Activated T-helper 2 cell treated with anti-CD3 and anti-CD28 coated beads, Interferon-gamma antibody, Interleukin-2, Interleukin-4, amounts not matched to agents 10 μg/mL and 5 μg/mL and 100 μg/mL, durations not matched to agents 14 hours and 24 hours and 36 hours (primary cell): ENCODE results near the gene FANK1. TPM values are rescaled to one million over a fixed set of nuclear protein-coding genes. Genes with fewer than 3 reads are reported as not detected.
"Not testable (repeated sequence)": the region's sequence is repeated elsewhere in the genome, so short reads cannot be mapped to it uniquely, and the experiment has no call there.

Experiments
- DNase-seq: peaks from one replicate; pipeline ENCODE4 v3.0.0; 2021; ENCODE audit warnings: low spot score
- H3K27ac Mint-ChIP-seq: one replicate; pipeline ENCODE4 v1.8.0; 2021; ENCODE audit warnings: mixed read lengths
- H3K27me3 Mint-ChIP-seq: one replicate; pipeline ENCODE4 v1.8.0; 2021; ENCODE audit warnings: low read depth, mixed read lengths
- H3K36me3 Mint-ChIP-seq: one replicate; pipeline ENCODE4 v1.8.0; 2021; ENCODE audit warnings: low read depth, mixed read lengths
- H3K4me1 Mint-ChIP-seq: one replicate; pipeline ENCODE4 v1.8.0; 2021; ENCODE audit warnings: low read depth, mixed read lengths
- H3K4me3 Mint-ChIP-seq: one replicate; pipeline ENCODE4 v1.8.0; 2021; ENCODE audit warnings: low read depth, mild to moderate bottlenecking, moderate library complexity, mixed read lengths
- H3K9me3 Mint-ChIP-seq: one replicate; pipeline ENCODE4 v1.8.0; 2021; ENCODE audit warnings: mixed read lengths
- intact Hi-C: fragments of 100-400 bp; cut with micrococcal nuclease; formaldehyde crosslinking; loops from one replicate; pipeline ENCODE4 v1.15.1; 2023
- total RNA-seq: library from RNA; stranded (reverse); gene quantifications from 2 replicates; pipeline ENCODE4 v1.2.3, GENCODE V29; 2022

The FANK1 gene
- total RNA-seq, 1 donor from 2014 or later = not detected

GRCh38 chr10:125921643-125922306 lies 25.4 kb downstream of the FANK1 start:
- DNase-seq, intact Hi-C loops, H3K27me3 Mint-ChIP-seq, H3K4me3 Mint-ChIP-seq, H3K9me3 Mint-ChIP-seq, H3K4me1 Mint-ChIP-seq, H3K27ac Mint-ChIP-seq, H3K36me3 Mint-ChIP-seq: not testable (repeated sequence)

GRCh38 chr10:125925262-125925834 lies 29.0 kb downstream of the FANK1 start:
- intact Hi-C loops = no loop called here
- Mint-ChIP-seq H3K4me3 (no peak overlapping the region), H3K4me1 (no peaks in the 10 kb centered on the region), H3K9me3 (no peaks in the 10 kb centered on the region), H3K27me3 (peaks cover 2% of the 10 kb centered on the region), H3K27ac (no peak overlapping the region), H3K36me3 (no peaks in the 10 kb centered on the region)
- no peak for DNase-seq

GRCh38 chr10:125926247-125926646 lies 29.9 kb downstream of the FANK1 start:
- no peak for DNase-seq
- Mint-ChIP-seq H3K4me1 (no peaks in the 10 kb centered on the region), H3K4me3 (no peak overlapping the region), H3K27me3 (peaks cover 2% of the 10 kb centered on the region), H3K36me3 (no peaks in the 10 kb centered on the region), H3K27ac (no peak overlapping the region), H3K9me3 (no peaks in the 10 kb centered on the region)
- intact Hi-C loops = no loop called here

DNA sequence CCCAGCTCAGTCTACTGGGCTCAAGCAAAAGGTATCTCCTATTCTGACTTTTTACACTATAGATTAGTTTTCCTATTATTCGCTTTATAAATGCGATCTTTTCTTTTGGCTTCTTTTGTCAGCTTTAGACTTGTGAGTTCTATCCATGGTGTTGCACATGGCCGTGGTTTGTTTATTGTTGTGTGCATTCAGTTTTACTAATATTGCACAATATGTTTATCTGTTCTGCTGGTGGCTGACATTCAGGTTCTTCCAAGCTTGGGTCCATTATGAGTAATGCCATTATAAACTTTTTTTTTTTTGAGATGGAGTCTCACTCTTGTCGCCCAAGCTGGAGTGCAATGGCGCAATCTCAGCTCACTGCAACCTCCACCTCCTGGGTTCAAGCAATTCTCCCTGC lies 30.9 kb downstream of the FANK1 start:
- DNase-seq, H3K27me3 Mint-ChIP-seq, intact Hi-C loops, H3K4me1 Mint-ChIP-seq, H3K27ac Mint-ChIP-seq, H3K36me3 Mint-ChIP-seq, H3K4me3 Mint-ChIP-seq, H3K9me3 Mint-ChIP-seq: not testable (repeated sequence)

DNA sequence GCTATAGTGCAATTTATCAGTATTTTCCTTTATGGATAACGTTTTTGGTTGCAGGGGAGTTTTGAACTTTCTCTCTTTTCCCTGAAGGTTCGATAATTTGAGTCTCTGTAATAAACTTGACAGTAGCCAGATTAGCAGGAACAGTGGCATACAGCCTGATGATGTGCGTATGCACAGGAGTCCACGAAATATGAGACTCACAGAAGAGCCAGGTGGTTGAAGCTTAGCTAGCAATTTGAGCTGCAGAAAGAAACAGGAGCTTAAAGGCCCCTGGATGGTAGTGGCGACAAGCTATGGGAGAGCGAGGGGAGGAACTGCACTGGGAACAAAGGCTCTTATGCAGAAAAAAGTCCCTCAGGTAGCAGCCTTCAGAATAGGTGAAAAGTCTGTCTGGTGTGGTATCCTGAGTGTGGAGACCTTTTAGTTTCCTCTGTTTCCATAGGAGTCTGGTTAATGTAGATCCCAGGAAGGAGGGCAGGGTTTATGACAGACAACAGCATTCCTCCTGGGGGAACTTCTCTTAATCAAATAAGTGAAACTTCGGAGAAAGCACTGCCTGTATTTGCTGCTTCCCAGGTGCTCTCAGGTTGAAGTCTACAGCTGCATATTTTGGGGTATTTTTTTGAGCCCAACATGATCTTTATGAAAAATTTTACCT lies 32.7 kb downstream of the FANK1 start:
- no peaks in the 10 kb centered on the region for H3K27me3 Mint-ChIP-seq

DNA sequence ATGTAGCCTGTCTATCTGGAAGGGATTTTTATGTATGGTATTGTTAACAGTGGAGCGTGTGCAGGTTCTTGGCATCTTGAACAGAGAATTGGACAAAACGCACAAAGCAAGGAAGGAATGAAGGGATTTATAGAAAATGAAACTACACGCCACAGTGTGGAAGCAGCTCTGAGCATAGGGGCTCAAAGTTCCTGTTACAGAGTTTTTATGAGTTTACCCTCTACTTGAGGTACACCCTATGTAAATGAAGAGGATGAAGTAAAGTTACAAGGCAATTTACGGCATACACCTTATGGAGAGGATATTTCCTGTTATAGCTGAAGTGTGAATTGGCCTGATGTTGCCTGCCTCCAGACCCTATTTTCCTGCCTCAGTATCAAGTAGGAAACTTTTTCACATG lies 33.3 kb downstream of the FANK1 start:
- no peaks in the 10 kb centered on the region for H3K9me3 Mint-ChIP-seq
- H3K27me3 Mint-ChIP-seq = peaks cover 2% of the 10 kb centered on the region
- no peak overlapping the region for H3K4me3 Mint-ChIP-seq
- H3K4me1 Mint-ChIP-seq = no peaks in the 10 kb centered on the region
- no peak overlapping the region for H3K27ac Mint-ChIP-seq
- H3K36me3 Mint-ChIP-seq = no peaks in the 10 kb centered on the region
- no peak for DNase-seq
- intact Hi-C loops = no loop called here

More for the DNA sequence above, 32.7 kb downstream of the FANK1 start:
- H3K4me1 Mint-ChIP-seq = no peaks in the 10 kb centered on the region
- intact Hi-C loops = no loop called here
- no peaks in the 10 kb centered on the region for H3K9me3 Mint-ChIP-seq
- no peak overlapping the region for H3K27ac Mint-ChIP-seq
- no peak overlapping the region for H3K4me3 Mint-ChIP-seq
- no peak for DNase-seq
- H3K36me3 Mint-ChIP-seq = no peaks in the 10 kb centered on the region

DNA sequence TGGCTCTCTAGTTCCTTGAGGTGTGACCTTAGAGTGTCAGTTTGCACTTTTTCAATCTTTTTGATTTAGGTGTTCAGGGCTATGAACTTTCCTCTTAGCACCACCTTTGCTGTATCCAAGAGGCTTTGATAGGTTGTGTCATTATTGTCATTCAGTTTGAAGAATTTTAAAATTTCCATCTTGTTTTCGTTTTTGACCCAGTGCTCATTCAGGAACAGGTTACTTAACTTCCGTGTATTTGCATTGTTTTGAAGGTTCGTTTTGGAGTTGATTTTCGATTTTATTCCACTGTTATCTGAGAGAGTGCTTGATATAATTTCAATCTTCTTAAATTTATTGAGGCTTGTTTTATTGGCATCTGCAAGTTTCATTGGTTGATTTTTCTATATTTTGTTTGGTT lies 37.3 kb downstream of the FANK1 start:
- Mint-ChIP-seq H3K36me3 (no peaks in the 10 kb centered on the region), H3K9me3 (no peaks in the 10 kb centered on the region), H3K27me3 (peaks cover 4% of the 10 kb centered on the region), H3K4me1 (no peaks in the 10 kb centered on the region), H3K27ac (no peak overlapping the region), H3K4me3 (no peak overlapping the region)
- no peak for DNase-seq
- intact Hi-C loops = no loop called here

GRCh38 chr10:125936331-125936730 lies 40.0 kb downstream of the FANK1 start:
- Mint-ChIP-seq H3K9me3 (no peaks in the 10 kb centered on the region), H3K4me3 (no peak overlapping the region), H3K4me1 (no peaks in the 10 kb centered on the region), H3K36me3 (no peaks in the 10 kb centered on the region), H3K27me3 (peaks cover 4% of the 10 kb centered on the region), H3K27ac (no peak overlapping the region)
- no peak for DNase-seq
- intact Hi-C loops = no loop called here

- Mint-ChIP-seq H3K4me1 (no peaks in the 10 kb centered on the region), H3K27ac (no peak overlapping the region), H3K27me3 (no peaks in the 10 kb centered on the region), H3K4me3 (no peak overlapping the region), H3K36me3 (no peaks in the 10 kb centered on the region), H3K9me3 (peaks cover 8% of the 10 kb centered on the region)
- intact Hi-C loops = no loop called here
- no peak for DNase-seq
These were observed 44.2 kb downstream of the FANK1 start for GRCh38 chr10:125940515-125940914.

DNA sequence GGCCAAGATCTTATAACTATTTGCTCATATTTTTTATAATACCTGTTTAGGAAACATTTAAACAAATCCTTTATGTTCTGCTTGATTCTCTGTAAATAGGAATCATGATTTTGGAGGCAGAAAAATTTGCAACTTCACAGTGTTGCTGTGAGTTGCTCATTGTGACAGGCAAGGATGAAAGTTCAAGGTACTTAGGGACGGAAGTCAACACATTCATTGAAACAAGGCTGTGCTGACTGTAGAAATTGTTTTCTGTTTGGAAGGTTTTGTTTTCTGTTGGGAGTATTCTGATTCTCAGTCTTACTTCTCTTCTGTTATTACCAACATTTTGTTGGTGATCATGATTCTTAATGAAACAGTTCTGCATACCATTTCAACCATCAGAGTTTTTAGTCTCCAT lies 54.9 kb downstream of the FANK1 start:
- H3K27me3 Mint-ChIP-seq = no peaks in the 10 kb centered on the region
- H3K9me3 Mint-ChIP-seq = peaks cover 12% of the 10 kb centered on the region
- H3K27ac Mint-ChIP-seq = no peak overlapping the region
- DNase-seq = no peak
- intact Hi-C loops = no loop called here
- no peaks in the 10 kb centered on the region for H3K4me1 Mint-ChIP-seq
- H3K4me3 Mint-ChIP-seq = no peak overlapping the region
- H3K36me3 Mint-ChIP-seq = no peaks in the 10 kb centered on the region

DNA sequence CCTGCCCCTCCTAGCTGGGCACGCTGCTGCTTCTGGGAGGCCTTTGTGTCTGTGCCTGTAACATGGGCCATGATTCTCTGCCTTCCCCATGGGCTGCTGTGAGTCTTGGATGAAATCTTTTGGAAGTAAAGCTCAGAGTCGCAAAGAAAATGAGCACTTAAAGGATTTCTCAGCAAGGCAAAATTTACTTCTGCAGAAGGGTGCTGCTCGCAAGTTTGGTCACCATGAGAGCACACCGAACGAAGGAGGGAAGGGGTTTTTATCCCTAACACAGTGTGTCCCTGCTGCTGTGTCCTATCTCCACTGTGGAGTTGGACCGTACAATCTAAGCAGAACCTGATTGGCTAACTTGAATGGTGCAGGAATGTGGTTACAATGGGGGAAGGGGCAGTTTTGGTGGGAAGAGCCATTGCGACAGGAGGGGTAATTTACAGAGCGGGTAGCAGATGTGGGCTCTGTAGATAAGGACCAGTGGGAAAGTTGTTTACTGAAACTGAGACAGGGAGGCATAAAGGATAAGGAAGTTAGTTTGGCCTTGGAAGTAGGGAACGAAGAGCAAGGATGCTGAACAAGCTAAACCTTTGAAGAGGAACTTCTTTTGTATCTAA lies 57.5 kb downstream of the FANK1 start:
- no peak for DNase-seq
- intact Hi-C loops = no loop called here
- H3K4me3 Mint-ChIP-seq = no peak overlapping the region
- no peaks in the 10 kb centered on the region for H3K27me3 Mint-ChIP-seq
- H3K36me3 Mint-ChIP-seq = no peaks in the 10 kb centered on the region
- no peaks in the 10 kb centered on the region for H3K4me1 Mint-ChIP-seq
- H3K27ac Mint-ChIP-seq = no peak overlapping the region
- peaks cover 12% of the 10 kb centered on the region for H3K9me3 Mint-ChIP-seq

DNA sequence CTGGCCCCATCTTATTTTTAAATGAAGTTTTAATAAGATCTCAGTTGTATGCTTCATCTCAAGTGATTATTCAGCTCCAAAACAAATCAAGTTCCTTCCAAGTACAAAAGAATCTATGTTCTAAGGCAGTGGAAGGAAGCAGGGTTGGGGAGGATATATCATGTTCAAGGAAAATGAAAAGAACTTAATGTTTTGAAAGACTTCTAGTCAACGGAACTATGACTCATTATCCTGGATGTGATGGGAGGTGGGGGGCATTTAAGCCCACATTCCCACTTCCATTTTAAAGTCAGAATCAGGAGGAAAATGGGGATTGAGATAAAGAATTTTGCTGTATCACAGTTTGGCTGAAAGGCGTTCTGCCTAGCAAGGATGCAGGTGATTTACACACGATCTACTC lies 59.4 kb downstream of the FANK1 start:
- no peaks in the 10 kb centered on the region for H3K4me1 Mint-ChIP-seq
- no peaks in the 10 kb centered on the region for H3K36me3 Mint-ChIP-seq
- no peak overlapping the region for H3K27ac Mint-ChIP-seq
- intact Hi-C loops = no loop called here
- H3K27me3 Mint-ChIP-seq = no peaks in the 10 kb centered on the region
- no peak overlapping the region for H3K4me3 Mint-ChIP-seq
- no peak for DNase-seq
- peaks cover 12% of the 10 kb centered on the region for H3K9me3 Mint-ChIP-seq

GRCh38 chr10:125961743-125962142 lies 65.4 kb downstream of the FANK1 start:
- no peaks in the 10 kb centered on the region for H3K9me3 Mint-ChIP-seq
- no peaks in the 10 kb centered on the region for H3K36me3 Mint-ChIP-seq
- no peaks in the 10 kb centered on the region for H3K4me1 Mint-ChIP-seq
- intact Hi-C loops = no loop called here
- H3K4me3 Mint-ChIP-seq = no peak overlapping the region
- no peak overlapping the region for H3K27ac Mint-ChIP-seq
- no peaks in the 10 kb centered on the region for H3K27me3 Mint-ChIP-seq
- DNase-seq = no peak
